GM19372 (cell line): Measurements from ENCODE around the gene GTSE1.

Source experiments
- ATAC-seq: cut with Tn5 transposase; IDR thresholded peaks from one replicate; pipeline ENCODE4 v1.9.1; 2021; ENCODE audit warnings: mild to moderate bottlenecking, low read depth, moderate library complexity; ENCODE audit not compliant: unreplicated experiment

The GTSE1 gene

DNA sequence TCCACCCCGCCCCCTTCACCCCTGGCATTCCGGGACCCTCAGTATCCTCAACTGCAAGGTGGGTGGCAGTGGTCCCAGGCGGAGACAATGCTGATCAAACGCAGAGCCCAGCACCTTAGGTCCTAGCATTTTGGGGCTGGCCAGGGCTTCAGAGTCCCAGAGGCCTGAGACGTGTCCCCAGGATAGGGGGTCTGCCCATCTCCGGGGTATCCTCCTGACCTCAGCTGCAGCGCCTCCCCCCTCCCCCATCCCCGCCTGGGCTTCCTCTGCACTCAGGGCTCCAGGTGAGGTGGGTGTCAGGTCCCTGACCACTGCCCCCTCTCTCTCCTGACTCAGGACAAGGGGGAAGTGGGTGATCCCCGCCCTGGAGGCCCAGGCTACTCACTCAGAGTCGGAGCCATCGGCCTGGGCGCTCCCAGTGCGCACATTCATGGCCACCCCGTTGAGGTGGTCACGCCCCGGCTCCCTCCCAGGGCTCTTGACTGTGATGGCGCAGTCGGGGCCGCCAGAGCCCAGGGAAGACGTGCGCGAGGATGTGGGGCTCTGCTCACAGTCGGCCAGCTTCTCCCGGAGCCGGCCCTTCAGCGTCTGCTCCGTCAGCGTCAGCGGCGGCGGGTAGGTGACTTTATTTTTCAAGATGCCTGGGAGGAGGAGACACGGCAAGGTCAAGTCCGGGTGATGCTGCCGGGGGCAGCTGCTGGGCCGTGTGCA lies 67.1 kb downstream of the GTSE1 start:
- no peak for ATAC-seq

DNA sequence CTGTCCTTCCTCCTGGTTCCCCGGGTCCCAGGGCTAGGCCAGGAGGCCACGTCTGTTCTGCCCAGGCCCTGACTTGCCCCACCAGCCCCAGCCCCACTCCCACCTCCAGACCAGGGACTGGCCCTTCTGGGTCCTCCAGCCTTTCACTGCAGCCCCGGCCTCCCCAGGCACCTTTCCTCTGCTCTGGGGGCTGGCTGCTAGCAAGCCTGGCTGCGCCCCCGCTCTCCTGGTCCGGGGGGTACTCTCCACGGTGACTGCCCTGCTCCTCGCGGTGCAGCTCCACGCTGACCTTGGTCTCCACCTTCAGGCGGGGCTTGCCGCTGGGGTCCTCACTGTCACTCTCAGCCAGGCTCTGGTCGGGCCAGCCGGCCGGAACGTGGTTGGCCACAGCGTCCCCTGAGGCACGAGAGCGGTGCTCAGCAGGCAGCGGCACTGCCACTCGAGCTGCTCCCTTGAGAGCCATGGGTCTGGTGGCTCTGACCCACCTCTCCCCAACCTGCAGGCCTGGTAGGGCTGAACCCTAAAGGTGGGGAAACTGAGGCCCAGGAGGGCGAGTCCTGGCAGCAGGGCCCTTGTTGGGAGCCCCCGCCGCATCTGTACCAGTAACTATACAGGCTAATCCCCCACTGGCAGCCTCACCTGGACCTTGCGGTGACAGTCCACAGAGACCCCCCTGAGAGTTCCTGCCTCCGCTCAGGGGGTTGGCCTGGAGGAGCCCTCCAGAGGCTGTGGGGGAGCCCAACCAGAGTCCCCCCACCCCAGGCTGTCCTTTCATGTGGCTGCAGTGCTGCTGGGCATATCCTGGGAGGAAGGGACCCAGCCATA lies 67.9 kb downstream of the GTSE1 start:
- ATAC-seq, result no peak

DNA sequence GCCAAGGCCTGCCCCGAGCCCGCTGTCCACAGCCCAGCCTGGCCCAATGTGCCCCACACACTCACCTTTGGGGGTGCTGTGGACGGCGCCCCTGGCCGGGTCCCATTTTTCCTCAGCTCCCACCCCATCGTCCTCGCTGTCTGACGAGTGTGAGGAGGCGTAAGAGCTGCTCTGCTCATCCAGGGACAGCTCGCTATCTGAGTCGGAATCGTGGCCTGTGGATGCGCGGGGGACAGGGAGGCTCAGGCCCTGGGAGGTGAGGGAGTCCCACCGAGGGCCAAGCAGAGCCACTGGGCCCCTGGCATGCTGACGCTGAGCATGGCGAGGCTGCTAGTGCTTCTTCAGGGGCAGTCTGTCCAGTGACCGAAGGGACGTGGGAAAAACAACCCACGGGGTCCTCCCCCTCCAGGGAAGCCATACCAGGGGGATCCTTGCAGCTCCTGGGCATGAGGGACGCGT lies 68.5 kb downstream of the GTSE1 start:
- no peak for ATAC-seq

DNA sequence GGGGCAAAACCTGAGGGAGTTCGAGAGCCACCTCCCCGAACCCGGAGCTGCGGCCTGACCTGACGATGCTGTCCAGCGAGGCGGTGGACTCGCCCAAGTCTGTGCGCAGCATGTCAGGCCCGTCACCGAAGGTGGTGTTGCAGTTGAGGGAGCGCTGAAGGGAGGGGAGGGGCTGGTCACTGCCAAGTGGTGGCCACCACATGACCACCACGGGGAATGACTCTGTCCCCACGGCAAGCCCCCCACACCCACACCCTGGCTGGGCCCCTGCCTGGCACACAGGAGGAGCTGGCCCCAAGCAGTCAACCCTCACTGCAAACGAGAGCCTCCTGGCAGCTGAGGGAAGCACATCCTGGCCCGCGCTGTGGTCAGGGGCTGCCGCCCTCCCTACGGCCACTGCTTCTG lies 69.7 kb downstream of the GTSE1 start:
- ATAC-seq, result no peak

DNA sequence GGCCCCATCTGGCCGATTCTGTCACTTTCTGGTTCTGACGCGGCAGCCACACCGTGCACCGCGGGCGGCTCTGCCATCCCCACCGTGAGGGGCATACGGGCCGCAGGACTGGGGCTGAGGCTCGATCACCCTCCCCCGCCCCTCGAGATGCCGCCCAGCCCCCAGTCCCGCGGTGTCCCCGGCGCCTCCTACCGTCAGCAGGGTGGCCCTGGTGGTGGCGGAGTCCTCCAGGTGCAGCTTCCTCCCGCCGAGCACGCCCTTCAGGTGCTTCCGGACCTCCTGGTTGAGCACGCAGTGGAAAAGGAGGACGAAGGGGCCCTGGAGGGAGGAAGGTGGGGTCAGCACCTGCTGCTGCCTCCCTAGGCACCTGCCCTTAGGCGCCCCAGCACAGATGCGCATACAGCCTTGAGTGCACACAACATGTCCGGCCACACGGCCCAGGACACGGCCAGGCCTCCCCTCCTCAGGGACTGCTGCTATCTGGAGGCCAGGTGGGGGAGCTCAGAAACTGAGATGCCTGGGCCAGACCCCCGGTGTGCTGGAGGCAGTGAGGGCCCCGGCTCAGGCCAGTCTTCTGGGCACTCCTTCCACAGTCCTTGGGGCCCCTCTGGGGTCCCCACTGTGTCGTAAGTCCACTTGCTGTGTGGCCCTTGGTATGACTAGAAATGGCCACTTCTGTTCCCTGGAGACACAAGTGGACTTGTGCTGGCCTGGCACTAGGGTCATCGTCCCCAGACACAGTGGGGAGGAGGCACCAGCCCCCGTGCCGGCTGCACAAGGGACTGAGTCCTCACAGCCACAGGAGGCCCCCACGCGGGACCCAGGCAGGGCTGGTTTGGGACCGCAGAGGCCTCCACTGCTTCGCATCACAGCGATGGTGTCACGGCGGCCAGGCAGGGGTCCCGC lies 70.4 kb downstream of the GTSE1 start:
- no peak for ATAC-seq

DNA sequence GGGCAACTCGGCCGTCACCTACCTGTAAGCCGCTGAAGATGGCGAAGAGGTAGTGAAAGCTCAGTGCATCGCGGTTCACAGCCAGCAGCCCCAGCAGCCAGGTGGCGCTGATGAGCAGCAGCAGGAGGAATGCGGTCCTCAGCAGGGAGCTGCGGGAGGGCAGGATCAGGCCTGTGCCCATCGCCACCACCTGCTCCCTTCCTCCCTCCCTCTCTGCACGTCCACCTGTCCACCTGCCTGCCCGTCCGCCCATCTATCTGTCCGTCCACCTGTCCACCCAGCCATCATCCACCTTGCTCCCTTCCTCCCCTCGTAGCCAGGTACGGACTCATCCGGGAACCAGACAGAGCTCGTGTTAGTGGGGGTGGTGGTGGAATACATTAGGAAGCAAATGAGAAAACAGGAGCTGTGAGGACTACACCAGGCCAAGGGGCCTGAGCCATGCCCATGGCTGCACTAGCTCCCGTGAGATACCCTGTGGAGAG lies 71.1 kb downstream of the GTSE1 start:
- ATAC-seq, result no peak

DNA sequence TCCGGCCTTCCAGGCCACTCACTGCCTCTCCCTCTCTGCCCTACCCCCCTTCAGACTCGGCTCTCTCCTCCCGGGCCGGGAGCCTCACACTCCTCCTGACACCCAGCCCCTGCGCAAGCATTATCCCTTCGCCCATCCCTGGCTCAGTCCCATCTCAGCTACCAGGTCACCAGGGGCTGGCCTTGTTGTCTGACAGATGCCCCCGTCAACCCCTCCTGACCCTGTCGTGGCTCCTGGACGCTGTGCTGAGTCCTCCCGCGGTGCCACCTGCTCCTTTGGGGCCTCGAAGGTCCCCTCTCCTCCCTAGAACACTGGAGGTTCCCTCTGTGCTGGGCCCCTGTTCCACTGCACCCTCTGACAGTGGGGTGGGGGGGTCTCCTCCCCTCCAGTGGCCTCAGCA lies 71.8 kb downstream of the GTSE1 start:
- no peak for ATAC-seq

DNA sequence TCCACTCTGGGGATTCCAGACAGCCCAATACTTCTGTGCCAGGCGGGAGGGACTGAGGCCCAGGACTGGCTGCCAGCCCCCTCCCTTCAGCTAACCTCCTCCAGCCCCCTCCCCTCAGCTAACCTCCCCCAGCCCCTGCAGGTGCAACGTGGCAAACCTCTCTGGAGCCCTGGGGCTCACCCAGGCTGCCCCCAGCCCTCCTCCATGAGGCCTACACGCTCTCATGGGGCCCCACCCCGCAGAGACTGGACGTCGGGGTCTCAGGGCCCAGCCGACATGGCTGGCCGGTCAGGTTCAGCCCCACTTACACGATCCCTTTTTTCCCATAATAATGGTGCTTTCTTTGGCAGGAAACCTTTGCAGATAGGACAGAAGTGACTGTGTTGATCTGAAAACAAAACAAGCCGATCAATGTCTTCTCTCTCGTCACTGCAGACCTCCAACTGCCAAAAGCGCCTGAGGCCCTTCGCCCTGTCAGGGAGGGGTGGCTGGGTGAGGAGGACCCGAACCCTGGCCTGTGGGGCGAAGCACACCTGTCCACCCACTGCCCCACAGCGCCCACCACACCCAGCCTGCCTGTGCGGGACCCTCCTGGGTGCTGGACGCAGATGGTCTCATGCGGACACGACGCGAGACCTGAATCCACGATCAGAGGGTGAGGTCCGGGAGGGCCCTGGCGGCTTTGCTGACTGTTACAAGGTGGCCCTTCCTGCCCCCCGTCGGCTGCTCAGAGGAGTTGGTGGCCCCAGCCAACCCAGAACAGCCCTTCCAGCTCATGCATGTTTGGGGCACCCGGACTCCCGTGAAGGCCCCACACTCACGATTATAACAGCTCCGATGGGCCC lies 72.4 kb downstream of the GTSE1 start:
- ATAC-seq, result no peak

DNA sequence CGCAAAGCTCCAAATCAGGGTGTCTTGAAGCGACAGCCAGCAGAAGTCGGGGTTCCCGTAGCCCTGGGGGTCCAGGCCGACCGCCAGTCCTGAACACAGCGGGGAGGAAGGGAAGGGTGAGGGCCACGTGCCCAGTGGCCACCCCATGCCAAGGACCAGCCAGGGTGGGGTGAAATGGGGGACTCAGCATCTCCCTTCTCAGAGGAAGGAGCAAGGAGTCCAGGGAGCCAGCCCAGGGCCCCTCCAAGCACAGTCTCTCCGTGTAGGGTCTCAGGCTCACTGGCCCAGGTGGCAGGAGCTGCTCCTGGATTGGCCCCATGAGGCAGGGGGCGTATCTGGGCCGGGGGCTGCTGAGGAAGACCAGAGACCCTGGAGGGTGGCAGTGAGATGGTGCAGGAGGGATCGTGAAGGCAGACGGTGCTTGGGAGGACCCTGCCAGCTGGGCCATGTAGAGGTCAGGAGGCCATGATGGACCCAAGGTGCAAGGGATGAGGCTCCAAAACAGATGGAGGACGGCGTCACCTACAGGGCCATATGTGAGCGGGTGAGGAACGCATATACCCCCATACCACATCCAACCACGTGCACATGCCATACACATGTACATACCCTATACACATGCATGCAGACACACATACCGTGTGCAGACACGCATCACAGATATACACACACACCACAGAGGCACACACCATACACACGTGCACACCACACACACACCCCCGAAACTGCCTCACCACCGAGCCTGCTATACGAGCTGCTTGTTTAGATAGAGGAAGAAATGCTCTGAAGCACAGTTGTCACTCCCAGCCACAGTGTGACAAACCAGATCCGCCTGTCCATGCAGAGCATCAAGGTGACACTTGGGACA lies 73.3 kb downstream of the GTSE1 start:
- ATAC-seq, result no peak

DNA sequence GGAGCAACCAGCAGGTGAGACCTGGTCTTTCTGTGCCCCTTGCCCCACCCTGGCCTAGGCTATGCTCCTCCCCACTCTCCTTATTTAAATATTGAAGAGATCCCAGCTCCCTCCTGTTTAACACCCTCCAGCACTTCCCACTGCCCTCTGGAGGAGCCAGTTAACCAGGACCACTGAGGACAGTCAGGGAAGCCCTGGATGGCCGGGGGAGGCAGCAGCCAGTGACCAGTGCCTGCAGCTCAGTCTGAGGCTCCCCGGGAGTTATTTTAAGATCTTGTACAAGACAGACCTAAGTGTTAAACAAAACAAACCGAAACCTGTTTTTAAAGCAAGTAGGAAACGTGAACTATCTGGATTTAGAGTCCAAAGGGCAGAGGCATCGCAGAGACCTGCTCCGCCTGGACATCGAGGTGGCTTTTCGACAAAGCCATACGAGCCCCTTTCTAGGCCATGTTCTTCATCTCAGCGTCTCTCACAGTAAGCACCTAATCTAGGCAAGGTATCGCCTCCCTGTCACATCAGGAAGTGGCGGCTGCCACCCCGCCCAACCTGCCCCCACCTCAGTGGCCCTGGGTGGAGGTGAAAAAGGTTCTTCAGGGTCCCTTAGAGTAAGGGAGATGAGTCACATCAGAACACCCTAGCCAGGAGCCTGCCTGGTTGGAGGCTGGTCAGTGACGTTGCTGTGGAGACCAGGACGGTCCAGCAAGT lies 74.1 kb downstream of the GTSE1 start:
- ATAC-seq, result no peak

DNA sequence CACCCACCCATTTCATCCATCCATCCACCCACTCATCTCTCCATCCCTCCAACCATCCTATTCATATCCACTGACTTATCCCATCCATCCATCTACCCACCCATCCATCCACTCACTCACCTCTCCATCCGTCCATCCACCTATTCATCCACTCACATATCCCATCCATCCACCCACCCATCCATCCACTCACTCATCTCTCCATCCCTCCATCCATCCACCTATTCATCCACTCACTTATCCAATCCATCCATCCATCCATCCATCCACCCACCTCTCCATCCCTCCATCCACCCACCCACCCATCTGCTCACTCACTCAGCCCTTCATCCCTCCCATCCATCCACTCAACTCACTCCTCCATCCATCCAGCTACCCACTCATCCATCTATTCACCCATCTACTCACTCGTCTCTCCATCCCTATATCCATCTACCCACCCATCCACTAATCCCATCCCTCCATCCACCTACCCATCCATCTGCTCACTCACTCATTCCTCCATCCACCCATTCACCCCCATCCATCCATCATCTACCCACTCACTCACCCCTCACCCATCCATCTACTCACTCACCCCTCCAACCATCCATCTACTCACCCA lies 75.1 kb downstream of the GTSE1 start:
- no peak for ATAC-seq

DNA sequence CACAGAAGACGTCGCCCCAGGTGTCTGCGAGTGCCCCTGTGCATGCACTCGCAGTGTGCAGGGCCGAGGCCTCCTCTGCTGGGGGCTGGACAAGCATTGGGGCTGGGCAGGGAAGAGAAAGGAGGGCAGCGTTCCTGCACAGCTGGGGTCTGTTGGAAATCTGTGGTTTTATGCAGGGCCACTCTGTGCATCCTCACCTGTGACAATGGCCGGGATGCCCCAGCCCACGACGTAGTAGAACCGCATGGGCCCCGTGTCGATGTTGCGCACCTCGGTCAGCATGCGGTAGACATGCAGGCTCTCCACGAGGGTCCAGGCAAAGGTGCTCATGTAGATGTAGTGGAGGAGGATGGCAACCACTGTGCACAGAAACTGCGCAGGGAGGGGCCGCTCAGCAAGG lies 76.0 kb downstream of the GTSE1 start:
- no peak for ATAC-seq

DNA sequence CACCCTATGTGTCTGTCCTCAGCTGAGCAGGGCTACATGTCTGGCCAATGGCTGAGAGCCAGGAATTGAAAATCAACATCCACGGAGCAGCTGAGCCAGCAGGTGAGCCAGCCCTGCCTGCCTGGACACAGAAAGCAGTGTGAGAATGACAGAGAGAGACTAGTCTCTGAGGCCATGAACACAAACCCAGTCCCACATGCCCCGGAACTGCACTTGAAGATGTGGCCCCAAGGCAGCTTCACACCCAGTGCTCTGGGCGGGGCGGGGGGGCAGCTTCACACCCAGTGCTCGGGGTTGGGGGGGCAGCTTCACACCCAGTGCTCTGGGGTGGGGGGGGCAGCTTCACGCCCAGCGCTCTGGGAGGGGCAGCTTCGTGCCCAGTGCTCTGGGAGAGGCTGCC lies 76.5 kb downstream of the GTSE1 start:
- ATAC-seq, result no peak

DNA sequence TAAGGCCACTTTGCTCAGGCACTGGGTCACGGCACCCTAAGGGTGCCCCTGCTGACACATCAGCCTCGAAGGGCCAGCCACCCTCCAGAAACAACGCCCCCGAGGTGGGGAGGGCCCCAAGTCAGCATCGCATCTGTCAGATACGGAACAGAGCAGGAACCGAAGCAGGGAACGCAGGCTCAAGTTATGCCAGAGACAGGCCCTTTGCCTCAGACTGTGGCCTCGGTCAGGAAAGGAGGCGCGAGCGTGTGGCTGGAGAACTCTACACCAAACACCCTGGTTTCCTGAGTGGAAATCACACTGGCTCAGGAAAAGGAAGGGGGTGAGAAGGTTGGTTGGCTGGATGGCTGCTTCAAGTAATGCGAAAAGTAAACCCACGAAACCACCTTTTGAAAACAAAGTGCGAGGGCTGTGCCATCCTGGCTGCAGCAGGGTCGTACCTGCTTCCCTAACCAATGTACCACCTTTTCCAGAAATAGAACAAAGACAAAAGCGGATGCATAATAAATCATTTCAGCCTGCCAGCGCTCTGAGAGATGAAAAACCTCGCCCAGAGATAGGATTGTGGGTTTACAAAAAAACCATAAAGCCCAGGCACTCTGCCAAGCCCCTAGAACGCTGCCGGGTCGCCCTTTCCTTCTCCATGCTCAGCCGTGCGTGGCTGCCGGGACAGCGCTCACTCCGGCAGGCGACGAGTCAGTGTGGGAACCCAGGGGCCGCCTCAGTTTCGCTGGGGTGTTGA lies 77.4 kb downstream of the GTSE1 start:
- ATAC-seq, result no peak

DNA sequence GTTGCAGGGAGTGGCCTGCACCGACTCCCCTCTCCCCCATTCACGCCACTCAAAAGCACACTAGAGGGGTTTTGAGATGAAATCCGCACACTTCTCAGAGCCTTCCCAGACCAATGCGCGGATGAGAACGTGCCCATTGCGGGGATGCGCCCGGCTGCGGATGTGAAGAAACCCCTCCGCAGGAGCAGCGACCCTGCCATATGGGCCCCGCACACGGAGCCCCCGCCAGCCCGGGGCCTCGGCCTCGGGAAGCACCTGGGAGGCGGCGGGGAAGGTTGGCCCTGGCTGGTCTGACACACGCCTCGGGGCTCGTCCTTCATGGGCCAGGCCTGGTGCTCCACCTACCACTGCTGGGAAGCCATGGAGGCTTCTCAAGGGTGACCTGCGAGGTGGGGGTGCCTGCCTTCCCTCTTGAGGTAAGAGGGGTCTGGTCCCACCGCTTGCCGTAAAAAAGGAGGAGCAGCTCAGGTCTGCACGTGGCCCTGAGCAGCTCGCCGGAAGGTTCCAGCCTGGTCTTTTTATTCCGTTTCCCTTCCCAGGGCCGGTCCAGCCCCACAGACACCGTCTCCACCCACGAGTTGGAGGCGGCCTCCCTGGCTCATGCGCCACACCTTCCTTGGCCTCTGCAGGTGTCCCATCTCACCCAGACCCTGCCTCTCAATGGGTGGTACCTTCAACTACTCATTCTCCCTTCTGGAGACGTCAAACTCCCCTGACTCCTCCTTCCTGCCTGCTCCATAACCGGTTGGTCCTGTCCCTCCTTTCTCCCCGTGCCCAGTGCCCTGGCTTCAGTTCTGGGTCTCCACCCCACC lies 78.2 kb downstream of the GTSE1 start:
- no peak for ATAC-seq

DNA sequence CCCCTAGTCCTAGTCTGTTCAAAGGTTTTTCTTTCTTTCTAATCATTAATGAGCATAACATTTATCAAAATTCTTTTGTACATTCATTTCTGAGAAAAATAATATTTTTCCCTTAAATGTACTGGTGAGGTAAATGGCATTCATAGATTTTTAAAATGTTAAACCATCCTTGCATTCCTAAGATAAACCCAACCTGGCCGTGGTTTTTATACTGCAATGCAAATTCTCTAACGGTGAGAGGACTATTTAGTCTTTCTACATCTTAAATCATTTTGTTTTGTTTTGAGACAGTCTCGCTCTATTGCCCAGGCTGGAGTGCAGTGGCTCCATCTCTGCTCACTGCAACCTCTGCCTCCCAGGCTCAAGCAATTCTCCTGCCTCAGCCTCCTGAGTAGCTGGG lies 79.4 kb downstream of the GTSE1 start:
- ATAC-seq, result no peak
